ENCODE data around the gene RNF113B.

The RNF113B gene

GRCh38 chr13:98219685-98220084, 42.6 kb upstream of the RNF113B start:
- H3K9ac ChIP-seq = no peak overlapping the region
- H3K27me3 ChIP-seq (ENCODE audit: control insufficient read depth, insufficient read depth, low read length) = no peaks in the 10 kb centered on the region
- H2AFZ ChIP-seq = no peak overlapping the region
- TF ChIP-seq CTCF (IDR thresholded peaks at IDR 0.05) = no peak
- no peaks in the 10 kb centered on the region for H3K9me3 ChIP-seq (ENCODE audit: control insufficient read depth, low read length)
- no peak overlapping the region for H3K27ac ChIP-seq
- H3K4me3 ChIP-seq (ENCODE audit: low read depth, low read length) = no peak overlapping the region
- no peaks in the 10 kb centered on the region for H3K79me2 ChIP-seq
- H3K4me2 ChIP-seq (ENCODE audit: low read length) = no peak overlapping the region
- H3K4me1 ChIP-seq = peaks cover 15% of the 10 kb centered on the region
- H3K36me3 ChIP-seq (ENCODE audit: control insufficient read depth, insufficient read depth, low read length) = no peaks in the 10 kb centered on the region

GRCh38 chr13:98217597-98217996, 40.5 kb upstream of the RNF113B start:
- H3K4me2 ChIP-seq (ENCODE audit: low read length) = no peak overlapping the region
- no peak overlapping the region for H3K27ac ChIP-seq
- no peak for TF ChIP-seq CTCF (IDR thresholded peaks at IDR 0.05)
- no peak overlapping the region for H3K4me3 ChIP-seq (ENCODE audit: low read depth, low read length)
- no peaks in the 10 kb centered on the region for H3K27me3 ChIP-seq (ENCODE audit: control insufficient read depth, insufficient read depth, low read length)
- H3K9ac ChIP-seq = no peak overlapping the region
- no peaks in the 10 kb centered on the region for H3K79me2 ChIP-seq
- H3K9me3 ChIP-seq (ENCODE audit: control insufficient read depth, low read length) = no peaks in the 10 kb centered on the region
- no peaks in the 10 kb centered on the region for H3K36me3 ChIP-seq (ENCODE audit: control insufficient read depth, insufficient read depth, low read length)
- H3K4me1 ChIP-seq = peaks cover 12% of the 10 kb centered on the region
- H2AFZ ChIP-seq = no peak overlapping the region

- H3K4me1 ChIP-seq = peaks cover 7% of the 10 kb centered on the region
- no peaks in the 10 kb centered on the region for H3K9me3 ChIP-seq (ENCODE audit: control insufficient read depth, low read length)
- no peaks in the 10 kb centered on the region for H3K27me3 ChIP-seq (ENCODE audit: control insufficient read depth, insufficient read depth, low read length)
- H3K79me2 ChIP-seq = no peaks in the 10 kb centered on the region
- no peaks in the 10 kb centered on the region for H3K36me3 ChIP-seq (ENCODE audit: control insufficient read depth, insufficient read depth, low read length)
- H3K9ac ChIP-seq = no peak overlapping the region
- H3K27ac ChIP-seq = no peak overlapping the region
- no peak overlapping the region for H3K4me3 ChIP-seq (ENCODE audit: low read depth, low read length)
- no peak overlapping the region for H3K4me2 ChIP-seq (ENCODE audit: low read length)
- no peak for TF ChIP-seq CTCF (IDR thresholded peaks at IDR 0.05)
- no peak overlapping the region for H2AFZ ChIP-seq
Measured at GRCh38 chr13:98216711-98217285, 39.7 kb upstream of the RNF113B start.

GRCh38 chr13:98216135-98216565, 39.1 kb upstream of the RNF113B start:
- H3K27ac ChIP-seq = no peak overlapping the region
- no peaks in the 10 kb centered on the region for H3K9me3 ChIP-seq (ENCODE audit: control insufficient read depth, low read length)
- H3K4me2 ChIP-seq (ENCODE audit: low read length) = no peak overlapping the region
- H3K4me1 ChIP-seq = peaks cover 5% of the 10 kb centered on the region
- H3K27me3 ChIP-seq (ENCODE audit: control insufficient read depth, insufficient read depth, low read length) = no peaks in the 10 kb centered on the region
- H3K4me3 ChIP-seq (ENCODE audit: low read depth, low read length) = no peak overlapping the region
- no peaks in the 10 kb centered on the region for H3K79me2 ChIP-seq
- H3K36me3 ChIP-seq (ENCODE audit: control insufficient read depth, insufficient read depth, low read length) = no peaks in the 10 kb centered on the region
- H2AFZ ChIP-seq = no peak overlapping the region
- no peak for TF ChIP-seq CTCF (IDR thresholded peaks at IDR 0.05)
- no peak overlapping the region for H3K9ac ChIP-seq

- Histone ChIP-seq H3K36me3 (ENCODE audit: control insufficient read depth, insufficient read depth, low read length) (no peaks in the 10 kb centered on the region), H3K27ac (no peak overlapping the region), H3K4me2 (ENCODE audit: low read length) (no peak overlapping the region), H3K9me3 (ENCODE audit: control insufficient read depth, low read length) (no peaks in the 10 kb centered on the region), H3K4me1 (peaks cover 5% of the 10 kb centered on the region), H3K4me3 (ENCODE audit: low read depth, low read length) (no peak overlapping the region), H3K27me3 (ENCODE audit: control insufficient read depth, insufficient read depth, low read length) (no peaks in the 10 kb centered on the region), H2AFZ (no peak overlapping the region), H3K79me2 (no peaks in the 10 kb centered on the region), H3K9ac (no peak overlapping the region)
- no peak for TF ChIP-seq CTCF (IDR thresholded peaks at IDR 0.05)
Measured at GRCh38 chr13:98215508-98215907, 38.4 kb upstream of the RNF113B start.

Measured in parathyroid adenoma (tissue), 2 donors.